ENCODE measurements around the gene LAMA5.

GRCh38 chr20:62321975-62322374 is 45.1 kb downstream of the LAMA5 start:
- no peak for TF ChIP-seq EZH2 (IDR thresholded peaks at IDR 0.05; ENCODE audit: borderline replicate concordance, low read length)
- no peak for TF ChIP-seq CTCF (conservative IDR thresholded peaks at IDR 0.05 in 1 of 2, IDR thresholded peaks at IDR 0.05 in 1 of 2; ENCODE audit: extremely low read depth in 1 of 2, insufficient read depth in 1 of 2, low read depth in 1 of 2, low read length in 2 of 2)

Measured in mammary epithelial cell (primary cell).